ENCODE results near the gene DSCAM. TPM values are rescaled to one million over a fixed set of nuclear protein-coding genes. Genes with fewer than 3 reads are reported as not detected.

The DSCAM gene
- total RNA-seq, 1 donor from 2014 or later, result not detected

- no peak for TF ChIP-seq EZH2phosphoT487 (IDR thresholded peaks at IDR 0.05)
- no peak for TF ChIP-seq EZH2 (IDR thresholded peaks at IDR 0.05)
- TF ChIP-seq CTCF (IDR thresholded peaks at IDR 0.05), result peak; percentile 72
Observed at GRCh38 chr21:40466893-40467483, 380.0 kb downstream of the DSCAM start.

GRCh38 chr21:40465382-40465781 is 381.6 kb downstream of the DSCAM start:
- no peaks in the 10 kb centered on the region for H3K36me3 Mint-ChIP-seq
- H3K4me1 Mint-ChIP-seq, result no peaks in the 10 kb centered on the region
- no peaks in the 10 kb centered on the region for H3K9me3 Mint-ChIP-seq
- Histone ChIP-seq H3K9ac (no peak overlapping the region), H3K27me3 (no peaks in the 10 kb centered on the region), H4K20me1 (ENCODE audit: low read depth) (no peaks in the 10 kb centered on the region), H3K4me3 (no peak overlapping the region), H3K9me3 (ENCODE audit: low read depth) (no peaks in the 10 kb centered on the region), H3K4me1 (no peaks in the 10 kb centered on the region), H3K4me2 (no peak overlapping the region), H3K36me3 (no peaks in the 10 kb centered on the region), H3F3A (ENCODE audit: low read depth) (no peaks in the 10 kb centered on the region), H2AFZ (replicated peaks) (no peak overlapping the region), H3K79me2 (ENCODE audit: low read depth) (no peaks in the 10 kb centered on the region), H3K27ac (no peak overlapping the region)
- peaks cover 4% of the 10 kb centered on the region for H3K27me3 Mint-ChIP-seq (ENCODE audit: insufficient read depth, low read depth)
- no peak for DNase-seq (ENCODE audit: low spot score)
- no peak overlapping the region for H3K4me3 Mint-ChIP-seq
- no peak overlapping the region for H3K27ac Mint-ChIP-seq
- TF ChIP-seq EZH2phosphoT487 (IDR thresholded peaks at IDR 0.05) (no peak), EZH2 (IDR thresholded peaks at IDR 0.05) (no peak), CTCF (IDR thresholded peaks at IDR 0.05) (no peak)

More at GRCh38 chr21:40466893-40467483, 380.0 kb downstream of the DSCAM start:
- Histone ChIP-seq H3K4me2 (no peak overlapping the region), H3K4me3 (no peak overlapping the region), H3K9me3 (ENCODE audit: low read depth) (no peaks in the 10 kb centered on the region), H3K27ac (no peak overlapping the region), H4K20me1 (ENCODE audit: low read depth) (no peaks in the 10 kb centered on the region), H3F3A (ENCODE audit: low read depth) (no peaks in the 10 kb centered on the region), H3K4me1 (no peaks in the 10 kb centered on the region), H3K27me3 (no peaks in the 10 kb centered on the region), H3K9ac (no peak overlapping the region), H2AFZ (replicated peaks) (no peak overlapping the region), H3K79me2 (ENCODE audit: low read depth) (no peaks in the 10 kb centered on the region), H3K36me3 (no peaks in the 10 kb centered on the region)
- DNase-seq (ENCODE audit: low spot score), result peak; percentile 33
- H3K9me3 Mint-ChIP-seq, result no peaks in the 10 kb centered on the region
- H3K4me3 Mint-ChIP-seq, result no peak overlapping the region
- H3K4me1 Mint-ChIP-seq, result no peaks in the 10 kb centered on the region
- H3K36me3 Mint-ChIP-seq, result no peaks in the 10 kb centered on the region
- H3K27me3 Mint-ChIP-seq (ENCODE audit: insufficient read depth, low read depth), result peaks cover 4% of the 10 kb centered on the region
- no peak overlapping the region for H3K27ac Mint-ChIP-seq

GRCh38 chr21:40463176-40463575 is 383.8 kb downstream of the DSCAM start:
- Mint-ChIP-seq H3K9me3 (no peaks in the 10 kb centered on the region), H3K4me3 (no peak overlapping the region), H3K36me3 (no peaks in the 10 kb centered on the region), H3K27ac (no peak overlapping the region), H3K4me1 (no peaks in the 10 kb centered on the region), H3K27me3 (ENCODE audit: insufficient read depth, low read depth) (no peaks in the 10 kb centered on the region)
- DNase-seq (ENCODE audit: low spot score), result no peak
- no peak overlapping the region for H3K9ac ChIP-seq
- no peaks in the 10 kb centered on the region for H4K20me1 ChIP-seq (ENCODE audit: low read depth)
- H3K27ac ChIP-seq, result no peak overlapping the region
- H3K4me1 ChIP-seq, result no peaks in the 10 kb centered on the region
- no peaks in the 10 kb centered on the region for H3K9me3 ChIP-seq (ENCODE audit: low read depth)
- no peak overlapping the region for H3K4me2 ChIP-seq
- H3K27me3 ChIP-seq, result no peaks in the 10 kb centered on the region
- H3K4me3 ChIP-seq, result no peak overlapping the region
- no peaks in the 10 kb centered on the region for H3K79me2 ChIP-seq (ENCODE audit: low read depth)
- no peak overlapping the region for H2AFZ ChIP-seq (replicated peaks)
- H3K36me3 ChIP-seq, result no peaks in the 10 kb centered on the region
- no peak for TF ChIP-seq EZH2phosphoT487 (IDR thresholded peaks at IDR 0.05)
- H3F3A ChIP-seq (ENCODE audit: low read depth), result no peaks in the 10 kb centered on the region

GRCh38 chr21:40461008-40461407 is 385.9 kb downstream of the DSCAM start:
- Histone ChIP-seq H3K4me1 (no peaks in the 10 kb centered on the region), H3F3A (ENCODE audit: low read depth) (no peaks in the 10 kb centered on the region), H3K27me3 (no peaks in the 10 kb centered on the region), H3K4me3 (no peak overlapping the region), H3K4me2 (no peak overlapping the region), H3K9me3 (ENCODE audit: low read depth) (no peaks in the 10 kb centered on the region), H3K9ac (no peak overlapping the region), H4K20me1 (ENCODE audit: low read depth) (no peaks in the 10 kb centered on the region), H3K27ac (no peak overlapping the region), H3K36me3 (no peaks in the 10 kb centered on the region), H3K79me2 (ENCODE audit: low read depth) (no peaks in the 10 kb centered on the region), H2AFZ (replicated peaks) (no peak overlapping the region)
- TF ChIP-seq EZH2 (IDR thresholded peaks at IDR 0.05) (no peak), EZH2phosphoT487 (IDR thresholded peaks at IDR 0.05) (no peak), CTCF (IDR thresholded peaks at IDR 0.05) (no peak)
- Mint-ChIP-seq H3K4me1 (no peaks in the 10 kb centered on the region), H3K9me3 (no peaks in the 10 kb centered on the region), H3K27me3 (ENCODE audit: insufficient read depth, low read depth) (no peaks in the 10 kb centered on the region), H3K36me3 (no peaks in the 10 kb centered on the region), H3K4me3 (no peak overlapping the region), H3K27ac (no peak overlapping the region)
- DNase-seq (ENCODE audit: low spot score), result no peak
